OCI-LY1 (cell line): ENCODE data around the gene ELMO1.

Experiments
- CTCF ChIP-seq: fragments of 200-600 bp; sonication (generic), shearing (Covaris generic); IDR thresholded peaks from 2 replicates; pipeline ENCODE4 v1.5.1; 2017; ENCODE audit warnings: mild to moderate bottlenecking, antibody characterized with exemption, low read length, moderate library complexity, mixed read lengths
- EZH2 ChIP-seq: fragments of 200-600 bp; sonication (generic), shearing (Covaris generic); IDR thresholded peaks from 2 replicates; pipeline ENCODE4 v1.8.0; 2017; ENCODE audit warnings: borderline replicate concordance, mixed run types, mild to moderate bottlenecking, antibody characterized with exemption, low read length, moderate library complexity, mixed read lengths

GRCh38 chr7:37312608-37313007 is 136.1 kb downstream of the ELMO1 start:
- TF ChIP-seq CTCF (no peak), EZH2 (no peak)
